Measurements from ENCODE around the gene GEMIN7. TPM values are rescaled to one million over a fixed set of nuclear protein-coding genes. Genes with fewer than 3 reads are reported as not detected.
"Not testable (repeated sequence)": the region's sequence is repeated elsewhere in the genome, so short reads cannot be mapped to it uniquely, and the experiment has no call there.

Gene GEMIN7
- total RNA-seq, 4 donors from 2014 or later: 8.8 to 30.3 (median 21.8) TPM

- peaks cover 0 to 3% (median 0%) of the 10 kb centered on the region in 3 donors for H3K36me3 ChIP-seq
- no peaks in the 10 kb centered on the region for H3K9me3 ChIP-seq
- no peak overlapping the region for H3K27ac ChIP-seq
- peaks cover 0 to 36% (median 14%) of the 10 kb centered on the region in 4 donors for H3K4me1 ChIP-seq
- H3K4me3 ChIP-seq: no peak overlapping the region
- WGBS, 2 donors: 49 to 55% methylated on average over 4 to 5 of the region's 5 CpGs
- no peak for DNase-seq (ENCODE audit: low spot score in 2 of 2)
- H3K27me3 ChIP-seq: no peaks in the 10 kb centered on the region
- TF ChIP-seq POLR2A (IDR thresholded peaks at IDR 0.05): no peak
Observed at GRCh38 chr19:45118106-45118505, 39.0 kb downstream of the GEMIN7 start.

- DNase-seq (ENCODE audit: low spot score in 2 of 2); H3K36me3 ChIP-seq; H3K27me3 ChIP-seq; H3K9me3 ChIP-seq; H3K4me3 ChIP-seq; H3K27ac ChIP-seq: not testable (repeated sequence)
- WGBS, 2 donors: 51 to 55% methylated on average over 18 of the region's 18 CpGs
- H3K4me1 ChIP-seq: peaks cover 0 to 34% (median 14%) of the 10 kb centered on the region in 4 donors
Observed at GRCh38 chr19:45118591-45119355, 39.7 kb downstream of the GEMIN7 start.

DNA sequence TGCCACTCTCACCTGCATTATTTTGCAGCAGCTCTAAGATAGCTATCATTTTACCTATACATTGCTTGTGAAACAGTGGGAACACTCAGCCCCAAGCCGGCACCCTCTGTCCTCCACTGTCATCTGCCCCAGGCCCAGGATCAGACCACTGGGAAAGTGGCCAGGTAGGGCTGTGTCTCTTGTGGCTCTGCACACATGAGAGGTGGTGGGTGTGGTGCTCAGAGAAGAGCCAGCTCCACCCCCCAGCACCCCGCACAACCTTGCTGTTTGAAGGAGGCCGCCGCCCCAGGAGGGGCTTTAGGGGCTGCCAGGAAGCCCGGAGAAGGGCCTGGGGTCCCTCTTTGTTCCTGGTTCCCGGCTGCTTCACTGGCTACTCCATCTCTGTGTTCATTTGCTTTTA, 40.5 kb downstream of the GEMIN7 start:
- no peak for DNase-seq (ENCODE audit: low spot score in 2 of 2)
- 92 to 95% methylated on average over 6 of the region's 6 CpGs for WGBS, 2 donors
- H3K27me3 ChIP-seq: no peaks in the 10 kb centered on the region

DNA sequence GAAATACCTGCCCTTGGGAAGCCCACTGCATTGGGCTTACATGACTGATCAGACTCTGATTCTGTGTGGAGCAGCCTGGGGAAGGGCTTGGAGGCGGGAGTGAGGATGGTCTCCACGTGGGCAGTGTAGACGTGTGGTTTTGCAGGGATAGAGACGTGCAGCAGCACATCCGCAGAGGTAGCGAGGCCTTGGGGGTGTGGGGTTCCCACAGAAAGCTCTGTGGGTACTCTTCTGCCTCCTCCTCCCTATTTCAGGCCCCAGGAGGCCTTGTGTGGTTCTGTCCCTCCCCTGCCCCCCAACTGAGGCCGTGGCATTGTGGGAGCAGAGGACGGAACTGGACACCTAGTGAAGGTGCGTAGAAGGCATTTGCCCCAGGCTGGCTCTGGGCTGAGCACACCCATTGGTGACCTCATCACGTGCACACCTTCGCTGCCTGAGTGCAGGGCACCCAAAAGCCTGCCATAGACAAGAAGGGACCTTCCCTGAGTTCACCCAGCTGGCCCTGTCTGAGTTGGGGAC, 42.8 kb downstream of the GEMIN7 start:
- H3K4me1 ChIP-seq: peaks cover 0 to 24% (median 14%) of the 10 kb centered on the region in 4 donors
- DNase-seq (ENCODE audit: low spot score in 2 of 2): no peak
- H3K4me3 ChIP-seq: no peak overlapping the region
- no peaks in the 10 kb centered on the region for H3K27me3 ChIP-seq
- H3K9me3 ChIP-seq: no peaks in the 10 kb centered on the region
- peaks cover 0 to 3% (median 0%) of the 10 kb centered on the region in 3 donors for H3K36me3 ChIP-seq
- no peak overlapping the region for H3K27ac ChIP-seq
- TF ChIP-seq POLR2A (IDR thresholded peaks at IDR 0.05): no peak
- no peak for TF ChIP-seq CTCF (IDR thresholded peaks at IDR 0.05)
- TF ChIP-seq EP300 (IDR thresholded peaks at IDR 0.05): no peak
- WGBS, 2 donors: 81 to 91% methylated on average over 10 to 11 of the region's 11 CpGs

More for the DNA sequence above, 40.5 kb downstream of the GEMIN7 start:
- Histone ChIP-seq H3K4me3 (no peak overlapping the region), H3K27ac (no peak overlapping the region), H3K4me1 (peaks cover 0 to 34% (median 14%) of the 10 kb centered on the region in 4 donors), H3K9me3 (no peaks in the 10 kb centered on the region), H3K36me3 (peaks cover 0 to 3% (median 0%) of the 10 kb centered on the region in 3 donors)
- TF ChIP-seq POLR2A (IDR thresholded peaks at IDR 0.05): no peak
- TF ChIP-seq EP300 (IDR thresholded peaks at IDR 0.05): no peak
- no peak for TF ChIP-seq CTCF (IDR thresholded peaks at IDR 0.05)

GRCh38 chr19:45122832-45123231, 43.8 kb downstream of the GEMIN7 start:
- no peak overlapping the region for H3K27ac ChIP-seq
- no peak for TF ChIP-seq POLR2A (IDR thresholded peaks at IDR 0.05)
- no peak for TF ChIP-seq CTCF (IDR thresholded peaks at IDR 0.05)
- no peak for TF ChIP-seq EP300 (IDR thresholded peaks at IDR 0.05)
- no peaks in the 10 kb centered on the region for H3K27me3 ChIP-seq
- WGBS, 2 donors: 63 to 73% methylated on average over 6 of the region's 6 CpGs
- H3K4me1 ChIP-seq: peaks cover 0 to 15% (median 5%) of the 10 kb centered on the region in 4 donors
- peaks cover 0 to 3% (median 0%) of the 10 kb centered on the region in 3 donors for H3K36me3 ChIP-seq
- DNase-seq (ENCODE audit: low spot score in 2 of 2): no peak
- no peaks in the 10 kb centered on the region for H3K9me3 ChIP-seq
- no peak overlapping the region for H3K4me3 ChIP-seq

- no peak overlapping the region for H3K4me3 ChIP-seq
- H3K36me3 ChIP-seq: peaks cover 0 to 3% (median 0%) of the 10 kb centered on the region in 3 donors
- H3K9me3 ChIP-seq: no peaks in the 10 kb centered on the region
- no peak overlapping the region for H3K27ac ChIP-seq
- no peak for TF ChIP-seq EP300 (IDR thresholded peaks at IDR 0.05)
- no peak for TF ChIP-seq POLR2A (IDR thresholded peaks at IDR 0.05)
- no peak for TF ChIP-seq CTCF (IDR thresholded peaks at IDR 0.05)
- DNase-seq (ENCODE audit: low spot score in 2 of 2): no peak
- peaks cover 0 to 9% (median under 1%) of the 10 kb centered on the region in 4 donors for H3K4me1 ChIP-seq
- H3K27me3 ChIP-seq: no peaks in the 10 kb centered on the region
- 63 to 78% methylated on average over 9 of the region's 9 CpGs for WGBS, 2 donors
Observed at GRCh38 chr19:45123440-45123850, 44.4 kb downstream of the GEMIN7 start.
